22Rv1 (cell line): Measurements from ENCODE around the gene PFKFB1.

ENCODE experiments used
- H3K27ac ChIP-seq: fragments of 450-650 bp; 2 replicates; pipeline ENCODE4 v1.5.1; 2017
- CTCF ChIP-seq: fragments of 450-650 bp; IDR thresholded peaks from 2 replicates; pipeline ENCODE4 v1.5.1; 2017; ENCODE audit warnings: mild to moderate bottlenecking
- ZFX ChIP-seq: fragments of 450-650 bp; IDR thresholded peaks from 2 replicates; pipeline ENCODE4 v1.6.1; 2017; ENCODE audit warnings: antibody characterized with exemption, borderline replicate concordance

Gene PFKFB1

GRCh38 chrX:54950730-54951375 lies 43.1 kb downstream of the PFKFB1 start:
- H3K27ac ChIP-seq = no peak overlapping the region
- TF ChIP-seq ZFX = no peak

- TF ChIP-seq CTCF (no peak), ZFX (no peak)
Measured at GRCh38 chrX:54945224-54945623, 48.8 kb downstream of the PFKFB1 start.

GRCh38 chrX:54944816-54945215 lies 49.2 kb downstream of the PFKFB1 start:
- H3K27ac ChIP-seq = no peak overlapping the region
- no peak for TF ChIP-seq CTCF
- no peak for TF ChIP-seq ZFX

More at GRCh38 chrX:54945224-54945623, 48.8 kb downstream of the PFKFB1 start:
- no peak overlapping the region for H3K27ac ChIP-seq

GRCh38 chrX:54937416-54937815 lies 56.6 kb downstream of the PFKFB1 start:
- TF ChIP-seq CTCF = no peak
- no peak for TF ChIP-seq ZFX
- no peak overlapping the region for H3K27ac ChIP-seq

- no peak overlapping the region for H3K27ac ChIP-seq
- TF ChIP-seq CTCF (no peak), ZFX (no peak)
Measured at GRCh38 chrX:54935306-54935705, 58.7 kb downstream of the PFKFB1 start.

- no peak overlapping the region for H3K27ac ChIP-seq
- TF ChIP-seq CTCF (no peak), ZFX (no peak)
Measured at GRCh38 chrX:54934890-54935289, 59.1 kb downstream of the PFKFB1 start.

- TF ChIP-seq ZFX = no peak
- TF ChIP-seq CTCF = no peak
- no peak overlapping the region for H3K27ac ChIP-seq
Measured at GRCh38 chrX:54934058-54934457, 59.9 kb downstream of the PFKFB1 start.

- TF ChIP-seq CTCF (no peak), ZFX (no peak)
- no peak overlapping the region for H3K27ac ChIP-seq
Measured at GRCh38 chrX:54933150-54933826, 60.7 kb downstream of the PFKFB1 start.
